ENCODE results near the gene KRTAP10-8. TPM values are rescaled to one million over a fixed set of nuclear protein-coding genes. Genes with fewer than 3 reads are reported as not detected.
"Not testable (repeated sequence)": the region's sequence is repeated elsewhere in the genome, so short reads cannot be mapped to it uniquely, and the experiment has no call there.

Gene KRTAP10-8
- total and polyA plus RNA-seq, 4 donors: not detected

- no peak for ATAC-seq (ENCODE audit: low FRiP score)
- Histone ChIP-seq H3K9me3 (ENCODE audit: control insufficient read depth, low read length) (peaks cover 3% of the 10 kb centered on the region), H3K27ac (ENCODE audit: low read depth in 1 of 2, low read length in 2 of 2) (no peak overlapping the region), H3K4me3 (ENCODE audit: low read length in 2 of 2) (no peak overlapping the region), H3K27me3 (ENCODE audit: control insufficient read depth in 1 of 2, insufficient read depth in 2 of 2, low read length in 1 of 2) (no peaks in the 10 kb centered on the region), H3K36me3 (ENCODE audit: control insufficient read depth in 1 of 2, insufficient read depth in 2 of 2, low read length in 1 of 2) (no peaks in the 10 kb centered on the region), H3K4me1 (ENCODE audit: control insufficient read depth in 1 of 2, insufficient read depth in 2 of 2, low read length in 2 of 2) (no peaks in the 10 kb centered on the region)
- intact Hi-C loops (cut with DNase I): no loop called here
- 86 to 90% methylated on average over 12 of the region's 12 CpGs for WGBS, 2 donors
- no peak for DNase-seq
Measured at GRCh38 chr21:44594406-44594916, 17.4 kb upstream of the KRTAP10-8 start.

GRCh38 chr21:44595524-44595923 lies 16.4 kb upstream of the KRTAP10-8 start:
- ATAC-seq (ENCODE audit: low FRiP score) (no peak), DNase-seq (no peak)
- intact Hi-C loops (cut with DNase I): no loop called here
- Histone ChIP-seq H3K4me3 (ENCODE audit: low read length in 2 of 2) (no peak overlapping the region), H3K27me3 (ENCODE audit: control insufficient read depth in 1 of 2, insufficient read depth in 2 of 2, low read length in 1 of 2) (no peaks in the 10 kb centered on the region), H3K4me1 (ENCODE audit: control insufficient read depth in 1 of 2, insufficient read depth in 2 of 2, low read length in 2 of 2) (no peaks in the 10 kb centered on the region), H3K9me3 (ENCODE audit: control insufficient read depth, low read length) (peaks cover 3% of the 10 kb centered on the region), H3K36me3 (ENCODE audit: control insufficient read depth in 1 of 2, insufficient read depth in 2 of 2, low read length in 1 of 2) (no peaks in the 10 kb centered on the region), H3K27ac (ENCODE audit: low read depth in 1 of 2, low read length in 2 of 2) (no peak overlapping the region)
- WGBS, 2 donors: 79% methylated on average over 6 of the region's 6 CpGs

GRCh38 chr21:44596068-44596725 lies 15.7 kb upstream of the KRTAP10-8 start:
- DNase-seq (no peak), ATAC-seq (ENCODE audit: low FRiP score) (no peak)
- Histone ChIP-seq H3K4me1 (ENCODE audit: control insufficient read depth in 1 of 2, insufficient read depth in 2 of 2, low read length in 2 of 2) (no peaks in the 10 kb centered on the region), H3K27ac (ENCODE audit: low read depth in 1 of 2, low read length in 2 of 2) (no peak overlapping the region), H3K36me3 (ENCODE audit: control insufficient read depth in 1 of 2, insufficient read depth in 2 of 2, low read length in 1 of 2) (no peaks in the 10 kb centered on the region), H3K9me3 (ENCODE audit: control insufficient read depth, low read length) (peaks cover 3% of the 10 kb centered on the region), H3K4me3 (ENCODE audit: low read length in 2 of 2) (no peak overlapping the region), H3K27me3 (ENCODE audit: control insufficient read depth in 1 of 2, insufficient read depth in 2 of 2, low read length in 1 of 2) (no peaks in the 10 kb centered on the region)
- 40 to 50% methylated on average over 9 of the region's 9 CpGs for WGBS, 2 donors
- intact Hi-C loops (cut with DNase I): no loop called here

GRCh38 chr21:44598061-44598460 lies 13.8 kb upstream of the KRTAP10-8 start:
- H3K36me3 ChIP-seq (ENCODE audit: control insufficient read depth in 1 of 2, insufficient read depth in 2 of 2, low read length in 1 of 2): no peaks in the 10 kb centered on the region
- intact Hi-C loops (cut with DNase I): no loop called here
- WGBS, 2 donors: 81 to 82% methylated on average over 11 of the region's 11 CpGs
- H3K4me1 ChIP-seq (ENCODE audit: control insufficient read depth in 1 of 2, insufficient read depth in 2 of 2, low read length in 2 of 2): no peaks in the 10 kb centered on the region
- peaks cover 3% of the 10 kb centered on the region for H3K9me3 ChIP-seq (ENCODE audit: control insufficient read depth, low read length)
- no peaks in the 10 kb centered on the region for H3K27me3 ChIP-seq (ENCODE audit: control insufficient read depth in 1 of 2, insufficient read depth in 2 of 2, low read length in 1 of 2)
- H3K27ac ChIP-seq (ENCODE audit: low read depth in 1 of 2, low read length in 2 of 2): no peak overlapping the region
- DNase-seq (no peak), ATAC-seq (ENCODE audit: low FRiP score) (no peak)
- no peak overlapping the region for H3K4me3 ChIP-seq (ENCODE audit: low read length in 2 of 2)

GRCh38 chr21:44599264-44600029 lies 12.4 kb upstream of the KRTAP10-8 start:
- no peak for DNase-seq

GRCh38 chr21:44600118-44600978 lies 11.5 kb upstream of the KRTAP10-8 start, which contains the start of gene KRTAP10-7:
TSS of gene KRTAP10-7 (plus strand) at chr21:44600597. CDS start at chr21:44600622, 25 bp downstream.
- H3K4me3 ChIP-seq (ENCODE audit: low read length in 2 of 2); DNase-seq; intact Hi-C loops (cut with DNase I); H3K27me3 ChIP-seq (ENCODE audit: control insufficient read depth in 1 of 2, insufficient read depth in 2 of 2, low read length in 1 of 2); ATAC-seq (ENCODE audit: low FRiP score); H3K9me3 ChIP-seq (ENCODE audit: control insufficient read depth, low read length); H3K4me1 ChIP-seq (ENCODE audit: control insufficient read depth in 1 of 2, insufficient read depth in 2 of 2, low read length in 2 of 2); H3K27ac ChIP-seq (ENCODE audit: low read depth in 1 of 2, low read length in 2 of 2); H3K36me3 ChIP-seq (ENCODE audit: control insufficient read depth in 1 of 2, insufficient read depth in 2 of 2, low read length in 1 of 2): not testable (repeated sequence)
- WGBS, 2 donors: 56 to 61% methylated on average over 21 to 23 of the region's 23 CpGs

More at GRCh38 chr21:44599264-44600029, 12.4 kb upstream of the KRTAP10-8 start:
- WGBS, 2 donors: 87 to 88% methylated on average over 8 of the region's 8 CpGs
- no peaks in the 10 kb centered on the region for H3K4me1 ChIP-seq (ENCODE audit: control insufficient read depth in 1 of 2, insufficient read depth in 2 of 2, low read length in 2 of 2)
- intact Hi-C loops (cut with DNase I): no loop called here
- no peak for ATAC-seq (ENCODE audit: low FRiP score)
- no peaks in the 10 kb centered on the region for H3K36me3 ChIP-seq (ENCODE audit: control insufficient read depth in 1 of 2, insufficient read depth in 2 of 2, low read length in 1 of 2)
- no peak overlapping the region for H3K4me3 ChIP-seq (ENCODE audit: low read length in 2 of 2)
- H3K9me3 ChIP-seq (ENCODE audit: control insufficient read depth, low read length): peaks cover 4% of the 10 kb centered on the region
- H3K27ac ChIP-seq (ENCODE audit: low read depth in 1 of 2, low read length in 2 of 2): no peak overlapping the region
- H3K27me3 ChIP-seq (ENCODE audit: control insufficient read depth in 1 of 2, insufficient read depth in 2 of 2, low read length in 1 of 2): no peaks in the 10 kb centered on the region

- H3K36me3 ChIP-seq (ENCODE audit: control insufficient read depth in 1 of 2, insufficient read depth in 2 of 2, low read length in 1 of 2); H3K4me1 ChIP-seq (ENCODE audit: control insufficient read depth in 1 of 2, insufficient read depth in 2 of 2, low read length in 2 of 2); DNase-seq; ATAC-seq (ENCODE audit: low FRiP score); H3K27ac ChIP-seq (ENCODE audit: low read depth in 1 of 2, low read length in 2 of 2); H3K27me3 ChIP-seq (ENCODE audit: control insufficient read depth in 1 of 2, insufficient read depth in 2 of 2, low read length in 1 of 2); intact Hi-C loops (cut with DNase I); H3K4me3 ChIP-seq (ENCODE audit: low read length in 2 of 2); H3K9me3 ChIP-seq (ENCODE audit: control insufficient read depth, low read length): not testable (repeated sequence)
- WGBS, 2 donors: 64 to 75% methylated on average over 9 to 10 of the region's 10 CpGs
Measured at GRCh38 chr21:44601091-44601490, 10.8 kb upstream of the KRTAP10-8 start.

GRCh38 chr21:44601596-44602462 lies 10.1 kb upstream of the KRTAP10-8 start:
- Histone ChIP-seq H3K4me3 (ENCODE audit: low read length in 2 of 2) (no peak overlapping the region), H3K4me1 (ENCODE audit: control insufficient read depth in 1 of 2, insufficient read depth in 2 of 2, low read length in 2 of 2) (no peaks in the 10 kb centered on the region), H3K27ac (ENCODE audit: low read depth in 1 of 2, low read length in 2 of 2) (no peak overlapping the region), H3K9me3 (ENCODE audit: control insufficient read depth, low read length) (peaks cover 4% of the 10 kb centered on the region), H3K27me3 (ENCODE audit: control insufficient read depth in 1 of 2, insufficient read depth in 2 of 2, low read length in 1 of 2) (no peaks in the 10 kb centered on the region), H3K36me3 (ENCODE audit: control insufficient read depth in 1 of 2, insufficient read depth in 2 of 2, low read length in 1 of 2) (no peaks in the 10 kb centered on the region)
- intact Hi-C loops (cut with DNase I): no loop called here
- ATAC-seq (ENCODE audit: low FRiP score) (no peak), DNase-seq (no peak)
- 86 to 87% methylated on average over 23 of the region's 23 CpGs for WGBS, 2 donors
